GM21576 (cell line): ENCODE data around the gene ADD1.

Experiments
- ATAC-seq: cut with Tn5 transposase; IDR thresholded peaks from one replicate; pipeline ENCODE4 v1.9.1; 2021; ENCODE audit warnings: mild to moderate bottlenecking, moderate library complexity; ENCODE audit not compliant: unreplicated experiment

Gene ADD1

GRCh38 chr4:2961811-2962441, 118.3 kb downstream of the ADD1 start:
- no peak for ATAC-seq

- ATAC-seq: peak; percentile 16
Measured at GRCh38 chr4:2962614-2963174, 119.0 kb downstream of the ADD1 start.

- peak; percentile 81 for ATAC-seq
Measured at GRCh38 chr4:2963175-2963965, 119.7 kb downstream of the ADD1 start, which contains the start of the genes GRK4 and NOP14. Gene GRK4 (plus strand): TSS chr4:2963571. CDS start chr4:2964071, 500 bp downstream. Gene NOP14 (minus strand): TSS chr4:2963406. CDS start chr4:2963319, 87 bp downstream.

- ATAC-seq: peak; percentile 29
Measured at GRCh38 chr4:2963966-2964471, 120.4 kb downstream of the ADD1 start.

- no peak for ATAC-seq
Measured at GRCh38 chr4:2964706-2965258, 121.1 kb downstream of the ADD1 start.

GRCh38 chr4:2965262-2965661, 121.6 kb downstream of the ADD1 start:
- ATAC-seq: no peak

- no peak for ATAC-seq
Measured at GRCh38 chr4:2968381-2968780, 124.7 kb downstream of the ADD1 start.

GRCh38 chr4:2971275-2971674, 127.6 kb downstream of the ADD1 start:
- ATAC-seq: no peak

- ATAC-seq: no peak
Measured at GRCh38 chr4:2977211-2978088, 133.8 kb downstream of the ADD1 start.
